Neural progenitor cell (in vitro differentiated cells): ENCODE results near the gene IRF9. TPM values are rescaled to one million over a fixed set of nuclear protein-coding genes. Genes with fewer than 3 reads are reported as not detected.

Source experiments
- DNase-seq: peaks from one replicate; pipeline ENCODE4 v3.0.0-alpha.2; 2016; ENCODE audit warnings: low spot score
- H2AFZ ChIP-seq: fragments of 200-600 bp; sonication (generic); replicated peaks from 2 replicates; pipeline ENCODE4 v1.6.1; 2016; ENCODE audit warnings: antibody characterized with exemption
- H3F3A ChIP-seq: fragments of 200-600 bp; sonication (generic); 2 replicates; pipeline ENCODE4 v1.6.1; 2016; ENCODE audit warnings: antibody characterized with exemption, low read depth
- H3K27ac ChIP-seq: fragments of 200-600 bp; sonication (generic); 2 replicates; pipeline ENCODE4 v1.5.1; 2016; ENCODE audit warnings: mild to moderate bottlenecking
- H3K27me3 ChIP-seq: fragments of 200-600 bp; sonication (generic); 2 replicates; pipeline ENCODE4 v1.6.1; 2016; ENCODE audit warnings: mild to moderate bottlenecking, moderate library complexity
- H3K36me3 ChIP-seq: fragments of 200-600 bp; sonication (generic); 2 replicates; pipeline ENCODE4 v1.5.1; 2016
- H3K4me1 ChIP-seq: fragments of 200-600 bp; sonication (generic); 2 replicates; pipeline ENCODE4 v1.6.1; 2016; ENCODE audit warnings: mixed run types
- H3K4me2 ChIP-seq: fragments of 200-600 bp; sonication (generic); 2 replicates; pipeline ENCODE4 v1.6.1; 2016
- H3K4me3 ChIP-seq: fragments of 200-600 bp; sonication (generic); 2 replicates; pipeline ENCODE4 v1.5.1; 2016
- H3K79me2 ChIP-seq: fragments of 200-600 bp; sonication (generic); 2 replicates; pipeline ENCODE4 v1.6.1; 2016; ENCODE audit warnings: low read depth
- H3K9ac ChIP-seq: fragments of 200-600 bp; sonication (generic); 2 replicates; pipeline ENCODE4 v1.6.1; 2016
- H3K9me3 ChIP-seq: fragments of 200-600 bp; sonication (generic); 2 replicates; pipeline ENCODE4 v1.5.1; 2016; ENCODE audit warnings: low read depth
- H4K20me1 ChIP-seq: fragments of 200-600 bp; sonication (generic); 2 replicates; pipeline ENCODE4 v1.6.1; 2016; ENCODE audit warnings: low read depth
- H3K27ac Mint-ChIP-seq: 3 replicates; pipeline ENCODE4 v1.8.0; 2021; ENCODE audit warnings: mixed read lengths
- H3K27me3 Mint-ChIP-seq: 2 replicates; pipeline ENCODE4 v1.8.0; 2022; ENCODE audit warnings: low read depth, mild to moderate bottlenecking, inconsistent platforms, moderate library complexity, mixed read lengths; ENCODE audit not compliant: insufficient read depth
- H3K36me3 Mint-ChIP-seq: 3 replicates; pipeline ENCODE4 v1.8.0; 2021; ENCODE audit warnings: mixed read lengths
- H3K4me1 Mint-ChIP-seq: 3 replicates; pipeline ENCODE4 v1.8.0; 2021; ENCODE audit warnings: mixed read lengths
- H3K4me3 Mint-ChIP-seq: 3 replicates; pipeline ENCODE4 v1.8.0; 2021; ENCODE audit warnings: mild to moderate bottlenecking, moderate library complexity, mixed read lengths
- H3K9me3 Mint-ChIP-seq: 3 replicates; pipeline ENCODE4 v1.8.0; 2020; ENCODE audit warnings: mixed read lengths
- CTCF ChIP-seq: fragments of 200-600 bp; sonication (generic); IDR thresholded peaks from 2 replicates; pipeline ENCODE4 v1.5.1; 2017; ENCODE audit warnings: antibody characterized with exemption, mild to moderate bottlenecking
- EZH2 ChIP-seq: fragments of 200-600 bp; sonication (generic); IDR thresholded peaks from 2 replicates; pipeline ENCODE4 v1.6.1; 2017; ENCODE audit warnings: antibody characterized with exemption, mild to moderate bottlenecking, moderate library complexity
- EZH2phosphoT487 ChIP-seq: fragments of 200-600 bp; sonication (generic); IDR thresholded peaks from 2 replicates; pipeline ENCODE4 v1.6.1; 2017; ENCODE audit warnings: antibody characterized with exemption
- total RNA-seq: library from RNA; depleted of rRNA; stranded (reverse); fragments of >200 nt; gene quantifications from 2 replicates; pipeline ENCODE4 v1.2.3, GENCODE V29; 2015; ENCODE audit warnings: low replicate concordance

IRF9 gene
- total RNA-seq, 1 donor from 2014 or later = 9.7 TPM

- H3K9ac ChIP-seq = no peak overlapping the region
- Mint-ChIP-seq H3K4me3 (no peak overlapping the region), H3K4me1 (peaks cover 10% of the 10 kb centered on the region), H3K27me3 (peaks cover 3% of the 10 kb centered on the region), H3K9me3 (no peaks in the 10 kb centered on the region), H3K27ac (no peak overlapping the region), H3K36me3 (peaks cover 22% of the 10 kb centered on the region)
- no peak overlapping the region for H2AFZ ChIP-seq
- H3K4me2 ChIP-seq = no peak overlapping the region
- H3K4me1 ChIP-seq = peaks cover 6% of the 10 kb centered on the region
- peaks cover 8% of the 10 kb centered on the region for H3F3A ChIP-seq
- peaks cover 15% of the 10 kb centered on the region for H3K79me2 ChIP-seq
- no peak overlapping the region for H3K4me3 ChIP-seq
- no peak for DNase-seq
- H3K27me3 ChIP-seq = no peaks in the 10 kb centered on the region
- H3K36me3 ChIP-seq = no peaks in the 10 kb centered on the region
- H4K20me1 ChIP-seq = peaks cover 16% of the 10 kb centered on the region
- H3K27ac ChIP-seq = no peak overlapping the region
- no peaks in the 10 kb centered on the region for H3K9me3 ChIP-seq
- no peak for TF ChIP-seq CTCF
- no peak for TF ChIP-seq EZH2phosphoT487
- no peak for TF ChIP-seq EZH2
These were observed 22.0 kb downstream of the IRF9 start for GRCh38 chr14:24183014-24183481.

GRCh38 chr14:24184104-24184970, 23.3 kb downstream of the IRF9 start:
- no peak overlapping the region for H3K27ac Mint-ChIP-seq
- peaks cover 14% of the 10 kb centered on the region for H3K4me1 Mint-ChIP-seq
- Histone ChIP-seq H3K9ac (no peak overlapping the region), H2AFZ (no peak overlapping the region), H3K4me3 (no peak overlapping the region), H3F3A (peaks cover 18% of the 10 kb centered on the region), H3K4me1 (peaks cover 6% of the 10 kb centered on the region), H3K9me3 (no peaks in the 10 kb centered on the region), H3K79me2 (peaks cover 15% of the 10 kb centered on the region), H4K20me1 (peaks cover 14% of the 10 kb centered on the region), H3K27me3 (no peaks in the 10 kb centered on the region), H3K27ac (no peak overlapping the region), H3K36me3 (no peaks in the 10 kb centered on the region), H3K4me2 (no peak overlapping the region)
- DNase-seq = no peak
- H3K9me3 Mint-ChIP-seq = no peaks in the 10 kb centered on the region
- H3K4me3 Mint-ChIP-seq = no peak overlapping the region
- H3K36me3 Mint-ChIP-seq = peaks cover 19% of the 10 kb centered on the region
- H3K27me3 Mint-ChIP-seq = peaks cover 3% of the 10 kb centered on the region
- TF ChIP-seq EZH2phosphoT487 (no peak), CTCF (no peak), EZH2 (no peak)

- Histone ChIP-seq H3K27me3 (no peaks in the 10 kb centered on the region), H3K79me2 (peaks cover 15% of the 10 kb centered on the region), H3K9me3 (no peaks in the 10 kb centered on the region), H3K9ac (no peak overlapping the region), H3K4me1 (peaks cover 6% of the 10 kb centered on the region), H3K27ac (no peak overlapping the region), H3K36me3 (no peaks in the 10 kb centered on the region), H3K4me2 (no peak overlapping the region), H3F3A (peaks cover 22% of the 10 kb centered on the region), H4K20me1 (peaks cover 14% of the 10 kb centered on the region), H2AFZ (no peak overlapping the region), H3K4me3 (no peak overlapping the region)
- Mint-ChIP-seq H3K9me3 (no peaks in the 10 kb centered on the region), H3K4me1 (peaks cover 18% of the 10 kb centered on the region), H3K36me3 (peaks cover 19% of the 10 kb centered on the region), H3K4me3 (no peak overlapping the region), H3K27ac (no peak overlapping the region), H3K27me3 (peaks cover 3% of the 10 kb centered on the region)
- no peak for DNase-seq
- no peak for TF ChIP-seq EZH2phosphoT487
- TF ChIP-seq CTCF = no peak
- no peak for TF ChIP-seq EZH2
These were observed 24.0 kb downstream of the IRF9 start for GRCh38 chr14:24185026-24185425.
